OCI-LY1 (cell line): Measurements from ENCODE around the gene RNF151.

ENCODE experiments used
- H2AFZ ChIP-seq: fragments of 200-600 bp; sonication (generic), shearing (Covaris generic); 2 replicates; pipeline ENCODE4 v1.6.0; 2014; ENCODE audit warnings: antibody characterized with exemption, mild to moderate bottlenecking, low read length
- H3F3A ChIP-seq: fragments of 200-600 bp; sonication (generic), shearing (Covaris generic); 2 replicates; pipeline ENCODE4 v1.6.0; 2014; ENCODE audit warnings: mild to moderate bottlenecking, antibody characterized with exemption, low read length, moderate library complexity; ENCODE audit not compliant: insufficient read depth
- H3K27ac ChIP-seq: fragments of 200-600 bp; sonication (generic); 2 replicates; pipeline ENCODE4 v1.5.1; 2014; ENCODE audit warnings: low read length, mixed run types, mild to moderate bottlenecking, low read depth; ENCODE audit not compliant: poor library complexity, severe bottlenecking
- H3K27me3 ChIP-seq: fragments of 200-600 bp; sonication (generic); 2 replicates; pipeline ENCODE4 v1.6.0; 2014; ENCODE audit warnings: antibody characterized with exemption, mild to moderate bottlenecking, low read length, moderate library complexity; ENCODE audit not compliant: insufficient read depth
- H3K36me3 ChIP-seq: fragments of 200-600 bp; sonication (generic); 2 replicates; pipeline ENCODE4 v1.6.1; 2014; ENCODE audit warnings: mild to moderate bottlenecking, antibody characterized with exemption, low read length, moderate library complexity, mixed read lengths; ENCODE audit not compliant: insufficient read depth
- H3K4me1 ChIP-seq: fragments of 200-600 bp; sonication (generic); 2 replicates; pipeline ENCODE4 v1.5.1; 2014; ENCODE audit warnings: mild to moderate bottlenecking, low read length, moderate library complexity; ENCODE audit not compliant: insufficient read depth, severe bottlenecking
- H3K4me2 ChIP-seq: fragments of 200-600 bp; sonication (generic), shearing (Covaris generic); 2 replicates; pipeline ENCODE4 v1.6.1; 2014; ENCODE audit warnings: low read length
- H3K4me3 ChIP-seq: fragments of 200-600 bp; sonication (generic); 2 replicates; pipeline ENCODE4 v1.5.1; 2014; ENCODE audit warnings: low read length, low read depth, mild to moderate bottlenecking, mixed read lengths; ENCODE audit not compliant: poor library complexity, severe bottlenecking
- H3K79me2 ChIP-seq: fragments of 200-600 bp; shearing (Covaris generic); 2 replicates; pipeline ENCODE4 v1.6.1; 2016; ENCODE audit warnings: mixed run types, low read length, mixed read lengths; ENCODE audit not compliant: insufficient read depth
- H3K9ac ChIP-seq: fragments of 200-600 bp; sonication (generic), shearing (Covaris generic); 2 replicates; pipeline ENCODE4 v1.6.1; 2014; ENCODE audit warnings: mild to moderate bottlenecking, low read length, mixed read lengths
- H3K9me2 ChIP-seq: fragments of 200-600 bp; sonication (generic), shearing (Covaris generic); 2 replicates; pipeline ENCODE4 v1.6.1; 2014; ENCODE audit warnings: low read depth, mild to moderate bottlenecking, low read length, mixed read lengths
- H3K9me3 ChIP-seq: fragments of 200-600 bp; shearing (Covaris generic); 2 replicates; pipeline ENCODE4 v1.6.1; 2014; ENCODE audit warnings: low read length, mixed read lengths
- H4K20me1 ChIP-seq: fragments of 200-600 bp; sonication (generic), shearing (Covaris generic); 2 replicates; pipeline ENCODE4 v1.6.0; 2016; ENCODE audit warnings: mild to moderate bottlenecking, low read length; ENCODE audit not compliant: insufficient read depth
- EZH2 ChIP-seq: fragments of 200-600 bp; sonication (generic), shearing (Covaris generic); IDR thresholded peaks from 2 replicates; pipeline ENCODE4 v1.8.0; 2017; ENCODE audit warnings: borderline replicate concordance, mixed run types, mild to moderate bottlenecking, antibody characterized with exemption, low read length, moderate library complexity, mixed read lengths
- TF ChIP-seq, protein P1 (sequence below): fragments of 200-600 bp; sonication (generic), shearing (Covaris generic); IDR thresholded peaks from 2 replicates; pipeline ENCODE4 v1.5.1; 2017; ENCODE audit warnings: mild to moderate bottlenecking, antibody characterized with exemption, low read length, moderate library complexity, mixed read lengths

The RNF151 gene

GRCh38 chr16:1920727-1921171 lies 45.9 kb upstream of the RNF151 start:
- no peak overlapping the region for H2AFZ ChIP-seq
- H3F3A ChIP-seq = no peaks in the 10 kb centered on the region
- no peak for TF ChIP-seq EZH2
- TF ChIP-seq, protein P1, sequence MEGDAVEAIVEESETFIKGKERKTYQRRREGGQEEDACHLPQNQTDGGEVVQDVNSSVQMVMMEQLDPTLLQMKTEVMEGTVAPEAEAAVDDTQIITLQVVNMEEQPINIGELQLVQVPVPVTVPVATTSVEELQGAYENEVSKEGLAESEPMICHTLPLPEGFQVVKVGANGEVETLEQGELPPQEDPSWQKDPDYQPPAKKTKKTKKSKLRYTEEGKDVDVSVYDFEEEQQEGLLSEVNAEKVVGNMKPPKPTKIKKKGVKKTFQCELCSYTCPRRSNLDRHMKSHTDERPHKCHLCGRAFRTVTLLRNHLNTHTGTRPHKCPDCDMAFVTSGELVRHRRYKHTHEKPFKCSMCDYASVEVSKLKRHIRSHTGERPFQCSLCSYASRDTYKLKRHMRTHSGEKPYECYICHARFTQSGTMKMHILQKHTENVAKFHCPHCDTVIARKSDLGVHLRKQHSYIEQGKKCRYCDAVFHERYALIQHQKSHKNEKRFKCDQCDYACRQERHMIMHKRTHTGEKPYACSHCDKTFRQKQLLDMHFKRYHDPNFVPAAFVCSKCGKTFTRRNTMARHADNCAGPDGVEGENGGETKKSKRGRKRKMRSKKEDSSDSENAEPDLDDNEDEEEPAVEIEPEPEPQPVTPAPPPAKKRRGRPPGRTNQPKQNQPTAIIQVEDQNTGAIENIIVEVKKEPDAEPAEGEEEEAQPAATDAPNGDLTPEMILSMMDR = no peak
- no peaks in the 10 kb centered on the region; the same call in 1 of the 2 replicates for H3K27me3 ChIP-seq
- no peaks in the 10 kb centered on the region for H3K9me2 ChIP-seq
- no peaks in the 10 kb centered on the region for H3K4me1 ChIP-seq
- H3K9ac ChIP-seq = no peak overlapping the region
- no peaks in the 10 kb centered on the region for H3K79me2 ChIP-seq
- H3K36me3 ChIP-seq = no peaks in the 10 kb centered on the region
- H3K9me3 ChIP-seq = no peaks in the 10 kb centered on the region
- no peak overlapping the region for H3K4me3 ChIP-seq
- no peak overlapping the region for H3K27ac ChIP-seq
- no peak overlapping the region for H3K4me2 ChIP-seq
- no peaks in the 10 kb centered on the region for H4K20me1 ChIP-seq

- no peak for TF ChIP-seq EZH2
- TF ChIP-seq, protein P1 = no peak
- H3K4me3 ChIP-seq = no peak overlapping the region
- H3K4me2 ChIP-seq = no peak overlapping the region
- no peak overlapping the region for H3K27ac ChIP-seq
- no peaks in the 10 kb centered on the region for H3K79me2 ChIP-seq
- no peak overlapping the region for H3K9ac ChIP-seq
- H4K20me1 ChIP-seq = no peaks in the 10 kb centered on the region
- no peaks in the 10 kb centered on the region for H3K9me2 ChIP-seq
- H3K36me3 ChIP-seq = no peaks in the 10 kb centered on the region
- H3K9me3 ChIP-seq = no peaks in the 10 kb centered on the region
- H2AFZ ChIP-seq = no peak overlapping the region
- no peaks in the 10 kb centered on the region for H3F3A ChIP-seq
- no peaks in the 10 kb centered on the region for H3K4me1 ChIP-seq
- H3K27me3 ChIP-seq = no peaks in the 10 kb centered on the region; the same call in 1 of the 2 replicates
Observed at GRCh38 chr16:1922357-1922756, 44.3 kb upstream of the RNF151 start.

DNA sequence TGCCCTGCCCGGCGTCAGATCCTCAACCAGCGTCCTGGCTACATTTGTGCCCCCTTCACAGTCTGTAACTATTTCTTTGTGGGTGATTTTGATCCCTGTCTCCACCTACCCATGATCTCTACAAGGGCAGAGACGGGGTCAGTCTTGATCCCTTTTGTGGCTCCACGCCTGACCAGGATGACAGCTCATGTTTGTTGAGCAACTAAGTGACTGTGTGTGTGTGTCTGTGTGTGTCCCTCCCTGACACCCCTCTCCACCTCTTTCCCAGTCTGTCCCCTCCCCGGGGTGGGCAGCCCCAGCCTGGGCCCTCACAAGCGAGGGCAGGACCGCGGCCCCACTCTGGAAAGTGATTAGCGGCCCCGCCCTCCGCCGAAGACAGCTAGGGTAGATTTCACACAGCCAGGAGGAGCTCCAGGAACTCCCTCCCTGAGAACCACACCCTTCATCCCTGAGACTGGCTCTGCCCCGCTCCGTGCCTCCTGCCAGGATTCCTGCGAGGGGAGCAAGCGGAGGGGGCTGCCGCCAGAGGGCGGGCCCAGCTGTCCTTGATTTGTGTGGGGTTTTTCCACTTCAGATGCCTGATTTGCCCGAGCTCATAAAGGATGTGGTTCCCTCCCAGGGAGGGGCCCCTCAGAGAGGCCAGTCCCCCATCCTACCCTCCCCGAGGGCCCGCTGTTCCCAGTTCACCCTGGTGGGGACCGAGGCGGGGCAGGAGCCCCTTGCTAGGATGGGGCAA lies 43.2 kb upstream of the RNF151 start:
- Histone ChIP-seq H3K27me3 (no peaks in the 10 kb centered on the region; the same call in 1 of the 2 replicates), H3F3A (no peaks in the 10 kb centered on the region), H4K20me1 (no peaks in the 10 kb centered on the region), H3K9me2 (no peaks in the 10 kb centered on the region), H3K79me2 (no peaks in the 10 kb centered on the region), H3K4me2 (no peak overlapping the region), H3K27ac (no peak overlapping the region), H3K9me3 (no peaks in the 10 kb centered on the region), H3K36me3 (no peaks in the 10 kb centered on the region), H3K4me1 (no peaks in the 10 kb centered on the region), H3K9ac (no peak overlapping the region), H3K4me3 (no peak overlapping the region), H2AFZ (no peak overlapping the region)
- TF ChIP-seq, protein P1 = no peak
- TF ChIP-seq EZH2 = no peak
